CD4-positive, alpha-beta T cell treated with Interleukin-15 for 1 hour (primary cell): ENCODE results near the gene RAD51B.

Source experiments
- DNase-seq: peaks from one replicate; pipeline ENCODE4 v3.0.0-alpha.2; 2020

Gene RAD51B

GRCh38 chr14:68632054-68632895 lies 812.7 kb downstream of the RAD51B start:
- DNase-seq = no peak

GRCh38 chr14:68633131-68633991 lies 813.8 kb downstream of the RAD51B start:
- DNase-seq = no peak

GRCh38 chr14:68634332-68634731 lies 814.8 kb downstream of the RAD51B start:
- DNase-seq = no peak

- no peak for DNase-seq
Measured at GRCh38 chr14:68634874-68635595, 815.5 kb downstream of the RAD51B start.

GRCh38 chr14:68636597-68636996 lies 817.0 kb downstream of the RAD51B start:
- DNase-seq = no peak

- no peak for DNase-seq
Measured at GRCh38 chr14:68637106-68638021, 817.8 kb downstream of the RAD51B start.

GRCh38 chr14:68638141-68638999 lies 818.8 kb downstream of the RAD51B start:
- no peak for DNase-seq

- DNase-seq = no peak
Measured at GRCh38 chr14:68639000-68639757, 819.6 kb downstream of the RAD51B start.

GRCh38 chr14:68639758-68640574 lies 820.4 kb downstream of the RAD51B start:
- DNase-seq = no peak

- DNase-seq = no peak
Measured at GRCh38 chr14:68643673-68644072, 824.1 kb downstream of the RAD51B start.

- DNase-seq = no peak
Measured at GRCh38 chr14:68644101-68644500, 824.5 kb downstream of the RAD51B start.

GRCh38 chr14:68645371-68645770 lies 825.8 kb downstream of the RAD51B start:
- no peak for DNase-seq

- no peak for DNase-seq
Measured at GRCh38 chr14:68649476-68650189, 830.1 kb downstream of the RAD51B start.

GRCh38 chr14:68650404-68650994 lies 830.9 kb downstream of the RAD51B start:
- DNase-seq = no peak

- DNase-seq = no peak
Measured at GRCh38 chr14:68651075-68651474, 831.5 kb downstream of the RAD51B start.

- DNase-seq = no peak
Measured at GRCh38 chr14:68651652-68652432, 832.3 kb downstream of the RAD51B start.

GRCh38 chr14:68652433-68652690 lies 832.8 kb downstream of the RAD51B start:
- DNase-seq = no peak

GRCh38 chr14:68653108-68653507 lies 833.5 kb downstream of the RAD51B start:
- DNase-seq = no peak
